SK-N-SH (cell line): ENCODE measurements around the gene NCAM1. TPM values are rescaled to one million over a fixed set of nuclear protein-coding genes. Genes with fewer than 3 reads are reported as not detected.

Source experiments
- CTCF ChIA-PET: fragments of 300-600, 350-600 bp; formaldehyde crosslinking; extraction: SDS; loops from one replicate; lab custom pipeline; 2021; lab: Yijun Ruan, JAX
- POLR2A ChIA-PET: fragments of 350-600 bp; sonication (Branson Sonifier 250); formaldehyde crosslinking; extraction: SDS; loops from one replicate; lab custom pipeline; 2020; ENCODE audit warnings: antibody characterized with exemption, inconsistent platforms; lab: Yijun Ruan, JAX
- DNase-seq: peaks from one replicate; pipeline ENCODE4 v3.0.0; 2012
- H2AFZ ChIP-seq: fragments of 200-600 bp; sonication (generic); 2 replicates; pipeline ENCODE4 v1.8.1; 2016; ENCODE audit warnings: antibody characterized with exemption, mild to moderate bottlenecking, low read depth
- H3F3A ChIP-seq: fragments of 200-600 bp; sonication (generic); replicated peaks from 2 replicates; pipeline ENCODE3; 2016; ENCODE audit warnings: antibody characterized with exemption, mild to moderate bottlenecking; ENCODE audit not compliant: insufficient read depth
- H3K27ac ChIP-seq, 2 experiments: fragments of 200-500 bp in 1 of 2; fragments of 200-600 bp in 1 of 2; sonication (Bioruptor generic) in 1 of 2; sonication (generic), shearing (Covaris generic) in 1 of 2; 2 replicates each; pipeline versions ENCODE4 v1.5.1 to v1.6.1; 2014 to 2016; ENCODE audit warnings: low read depth in 2 of 2, inconsistent platforms in 1 of 2, low read length in 1 of 2, mild to moderate bottlenecking in 1 of 2, mixed read lengths in 1 of 2
- H3K27me3 ChIP-seq: fragments of 200-600 bp; sonication (generic), shearing (Covaris generic); 2 replicates; pipeline ENCODE4 v1.6.1; 2016; ENCODE audit warnings: mixed run types; ENCODE audit not compliant: insufficient read depth
- H3K36me3 ChIP-seq, 2 experiments: fragments of 200-500 bp in 1 of 2; fragments of 200-600 bp in 1 of 2; sonication (Bioruptor generic) in 1 of 2; sonication (generic) in 1 of 2; replicated peaks in 1 of 2; 2 replicates each; pipeline versions ENCODE3 to v1.5.1; 2014 to 2016; ENCODE audit warnings: low read length in 1 of 2, mild to moderate bottlenecking in 1 of 2; ENCODE audit not compliant: insufficient read depth in 2 of 2, control insufficient read depth in 1 of 2
- H3K4me1 ChIP-seq, 2 experiments: fragments of 200-500 bp in 1 of 2; fragments of 200-600 bp in 1 of 2; sonication (Bioruptor generic) in 1 of 2; sonication (generic), shearing (Covaris generic) in 1 of 2; 2 replicates each; pipeline versions ENCODE4 v1.5.1 to v1.6.1; 2014 to 2016; ENCODE audit warnings: low read depth in 1 of 2, low read length in 1 of 2, mixed run types in 1 of 2; ENCODE audit not compliant: insufficient read depth in 2 of 2, control insufficient read depth in 1 of 2
- H3K4me2 ChIP-seq: fragments of 200-600 bp; sonication (generic), shearing (Covaris generic); 2 replicates; pipeline ENCODE4 v1.6.1; 2017; ENCODE audit warnings: mixed run types
- H3K4me3 ChIP-seq, 2 experiments: fragments of 200-500 bp in 1 of 2; fragments of 200-600 bp in 1 of 2; sonication (Bioruptor generic) in 1 of 2; sonication (generic), shearing (Covaris generic) in 1 of 2; 2 replicates each; pipeline versions ENCODE4 v1.5.1 to v1.8.1; 2014 to 2016; ENCODE audit warnings: low read depth in 2 of 2, inconsistent platforms in 1 of 2, low read length in 1 of 2, mild to moderate bottlenecking in 1 of 2, mixed read lengths in 1 of 2, moderate library complexity in 1 of 2
- H3K79me2 ChIP-seq: fragments of 200-600 bp; sonication (generic); 2 replicates; pipeline ENCODE4 v1.8.1; 2017; ENCODE audit warnings: mild to moderate bottlenecking; ENCODE audit not compliant: insufficient read depth
- H3K9ac ChIP-seq: fragments of 200-600 bp; sonication (generic); 2 replicates; pipeline ENCODE4 v1.6.1; 2017; ENCODE audit warnings: mixed run types
- H3K9me2 ChIP-seq: fragments of 200-600 bp; sonication (generic); 2 replicates; pipeline ENCODE4 v1.6.1; 2017; ENCODE audit warnings: mixed run types
- H3K9me3 ChIP-seq: fragments of 200-600 bp; sonication (generic); 2 replicates; pipeline ENCODE4 v1.6.1; 2017; ENCODE audit warnings: mixed run types, mild to moderate bottlenecking, moderate library complexity
- H4K20me1 ChIP-seq: fragments of 200-600 bp; sonication (generic); 2 replicates; pipeline ENCODE4 v1.6.1; 2017; ENCODE audit warnings: mild to moderate bottlenecking, mixed run types; ENCODE audit not compliant: insufficient read depth
- CHD2 ChIP-seq: fragments of 150-350 bp; IDR thresholded peaks from 2 replicates; pipeline ENCODE4 v1.6.1; 2018; ENCODE audit warnings: low read length; ENCODE audit not compliant: partially characterized antibody
- ELF1 ChIP-seq: IDR thresholded peaks from 2 replicates; pipeline ENCODE4 v1.4.0; 2012
- EP300 ChIP-seq, 2 experiments: IDR thresholded peaks; 2 replicates each; pipeline versions ENCODE4 v1.4.0 to v1.6.1; 2012; ENCODE audit warnings: borderline replicate concordance in 1 of 2, low read depth in 1 of 2, low read length in 1 of 2
- FOXJ3 ChIP-seq: sonication (generic); formaldehyde crosslinking; IDR thresholded peaks from 2 replicates; pipeline ENCODE4 v1.5.1; 2020; ENCODE audit warnings: mild to moderate bottlenecking, missing genetic modification reagents
- FOXM1 ChIP-seq: IDR thresholded peaks from 2 replicates; pipeline ENCODE4 v1.4.0; 2012; ENCODE audit warnings: low read depth, mild to moderate bottlenecking
- JUND ChIP-seq: IDR thresholded peaks from 2 replicates; pipeline ENCODE4 v1.4.0; 2012
- MXI1 ChIP-seq: IDR thresholded peaks from 2 replicates; pipeline ENCODE4 v1.6.1; 2012; ENCODE audit warnings: mild to moderate bottlenecking, low read depth, low read length, improper control_type of control experiment
- NRF1 ChIP-seq: IDR thresholded peaks from 2 replicates; pipeline ENCODE4 v1.6.1; 2012; ENCODE audit warnings: low read depth, mild to moderate bottlenecking, low read length
- RAD21 ChIP-seq: IDR thresholded peaks from 2 replicates; pipeline ENCODE4 v1.6.1; 2012; ENCODE audit warnings: mild to moderate bottlenecking, low read length
- RCOR1 ChIP-seq: fragments of 150-350 bp; IDR thresholded peaks from 2 replicates; pipeline ENCODE4 v1.6.1; 2017; ENCODE audit warnings: antibody characterized with exemption, low read length
- SIN3A ChIP-seq: IDR thresholded peaks from 2 replicates; pipeline ENCODE4 v1.6.1; 2012; ENCODE audit warnings: low read depth, mild to moderate bottlenecking, low read length, moderate library complexity, borderline replicate concordance
- SMC3 ChIP-seq: IDR thresholded peaks from 2 replicates; pipeline ENCODE4 v1.6.1; 2012; ENCODE audit warnings: low read depth, low read length, improper control_type of control experiment
- TAF1 ChIP-seq: IDR thresholded peaks from 2 replicates; pipeline ENCODE4 v1.6.1; 2012; ENCODE audit warnings: low read depth, mild to moderate bottlenecking, low read length, moderate library complexity, borderline replicate concordance
- TCF12 ChIP-seq: IDR thresholded peaks from 2 replicates; pipeline ENCODE4 v1.4.0; 2012
- TEAD4 ChIP-seq: IDR thresholded peaks from 2 replicates; pipeline ENCODE4 v1.4.0; 2012; ENCODE audit warnings: mild to moderate bottlenecking, borderline replicate concordance; ENCODE audit not compliant: insufficient read depth
- YY1 ChIP-seq: IDR thresholded peaks from 2 replicates; pipeline ENCODE4 v1.4.0; 2012; ENCODE audit warnings: low read depth, mild to moderate bottlenecking
- WGBS: methylation state at CpG from one replicate; pipeline ENCODE4 v1.1.6; 2017; ENCODE audit warnings: low lambda C conversion rate; 5-methylcytosine and 5-hydroxymethylcytosine counted together
- polyA plus RNA-seq, 3 experiments: library from polyadenylated mRNA; depleted of rRNA; stranded (reverse); fragments of >200 nt; gene quantifications; 2 replicates each; pipeline ENCODE4 v1.2.3, GENCODE V29; 2012
- TF ChIP-seq, protein P1 (sequence below): IDR thresholded peaks from 2 replicates; pipeline ENCODE4 v1.4.0; 2012; ENCODE audit warnings: low read depth, borderline replicate concordance
- TF ChIP-seq, protein P2 (sequence below): IDR thresholded peaks from 2 replicates; pipeline ENCODE4 v1.6.1; 2012; ENCODE audit warnings: mild to moderate bottlenecking, low read depth, low read length, moderate library complexity
- TF ChIP-seq, protein P3 (sequence below): IDR thresholded peaks from 2 replicates; pipeline ENCODE4; 2012
- TF ChIP-seq, protein P4 (sequence below): IDR thresholded peaks from 2 replicates; pipeline ENCODE4 v1.4.0; 2012; ENCODE audit warnings: low read depth, borderline replicate concordance

Gene NCAM1
- polyA plus RNA-seq, 1 of the 3 experiments (the other 2 are of a cell fraction) = 19.4 TPM

DNA sequence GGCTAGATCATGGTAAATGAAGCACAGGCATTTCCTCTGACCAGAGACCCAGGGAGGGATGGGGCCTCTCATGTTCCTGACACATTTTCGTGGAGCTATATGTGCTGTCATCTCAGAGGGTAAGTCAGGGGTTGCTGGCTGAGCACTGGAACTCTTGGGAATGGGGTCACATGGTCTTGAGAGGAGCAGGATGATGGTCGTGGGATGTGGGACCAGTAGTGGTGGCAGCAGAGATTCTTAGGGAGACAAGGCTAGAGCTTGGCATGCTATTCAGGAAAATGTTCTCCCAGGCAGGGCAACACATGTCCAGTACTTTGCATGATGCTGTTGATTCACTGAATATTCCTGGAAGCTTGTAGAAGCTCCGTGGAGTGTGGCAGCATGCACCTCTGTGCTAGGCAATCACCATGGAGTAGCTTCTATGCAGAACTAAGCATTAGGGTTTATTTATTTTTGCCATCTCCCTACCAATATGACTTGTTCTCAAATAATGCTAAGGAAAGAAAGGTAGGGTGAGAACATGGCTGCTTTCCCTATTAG lies 321.7 kb downstream of the NCAM1 start:
- ChIA-PET CTCF (interaction anchor here (1.4 to 3.4 kb wide), 2 partner anchors 9 to 695 kb away, joined by 6 to 14 read pairs; no protein-coding TSS in a partner anchor), POLR2A (no interaction called here)

DNA sequence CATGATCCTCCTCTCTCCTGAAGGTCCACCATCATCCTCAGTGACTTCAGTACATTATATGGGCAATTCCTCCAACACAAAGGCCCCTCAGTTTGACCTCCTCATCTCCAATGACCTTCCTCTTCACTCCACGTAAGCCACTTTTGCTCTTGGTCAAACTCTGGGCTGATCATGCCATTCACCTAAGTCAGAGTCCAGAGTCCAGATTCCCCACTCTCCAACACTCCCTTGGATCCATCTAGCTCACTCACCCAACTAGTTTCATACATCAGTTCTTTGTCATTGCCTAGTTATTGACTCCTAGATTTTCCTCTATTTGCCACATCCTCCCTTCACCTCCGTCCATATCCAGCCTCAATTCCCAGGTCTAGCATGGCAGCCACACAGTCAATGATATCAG lies 322.7 kb downstream of the NCAM1 start:
- Histone ChIP-seq H3K79me2 (no peaks in the 10 kb centered on the region), H3K9me3 (no peaks in the 10 kb centered on the region), H3K4me1 (peaks cover 0 to 2% of the 10 kb centered on the region in 2 experiments; a peak in 1 of 4 replicates), H3K9ac (no peak overlapping the region), H3K27ac (no peak overlapping the region), H3K9me2 (no peaks in the 10 kb centered on the region), H3K4me3 (no peak overlapping the region), H3K27me3 (no peaks in the 10 kb centered on the region), H3K36me3 (no peaks in the 10 kb centered on the region), H2AFZ (no peak overlapping the region), H3F3A (no peaks in the 10 kb centered on the region), H4K20me1 (no peaks in the 10 kb centered on the region), H3K4me2 (no peak overlapping the region)
- POLR2A ChIA-PET = no interaction called here
- 45% methylated on average over 2 of the region's 2 CpGs for WGBS
- CTCF ChIA-PET = interaction anchor here (3.4 kb wide), 1 partner anchor 696 kb away, joined by 14 read pairs; no protein-coding TSS in a partner anchor
- no peak for DNase-seq
- TF ChIP-seq FOXJ3 (CRISPR knock-in tag) = no peak
- TF ChIP-seq RCOR1 = no peak
- TF ChIP-seq ELF1 = no peak
- TF ChIP-seq, protein P1, sequence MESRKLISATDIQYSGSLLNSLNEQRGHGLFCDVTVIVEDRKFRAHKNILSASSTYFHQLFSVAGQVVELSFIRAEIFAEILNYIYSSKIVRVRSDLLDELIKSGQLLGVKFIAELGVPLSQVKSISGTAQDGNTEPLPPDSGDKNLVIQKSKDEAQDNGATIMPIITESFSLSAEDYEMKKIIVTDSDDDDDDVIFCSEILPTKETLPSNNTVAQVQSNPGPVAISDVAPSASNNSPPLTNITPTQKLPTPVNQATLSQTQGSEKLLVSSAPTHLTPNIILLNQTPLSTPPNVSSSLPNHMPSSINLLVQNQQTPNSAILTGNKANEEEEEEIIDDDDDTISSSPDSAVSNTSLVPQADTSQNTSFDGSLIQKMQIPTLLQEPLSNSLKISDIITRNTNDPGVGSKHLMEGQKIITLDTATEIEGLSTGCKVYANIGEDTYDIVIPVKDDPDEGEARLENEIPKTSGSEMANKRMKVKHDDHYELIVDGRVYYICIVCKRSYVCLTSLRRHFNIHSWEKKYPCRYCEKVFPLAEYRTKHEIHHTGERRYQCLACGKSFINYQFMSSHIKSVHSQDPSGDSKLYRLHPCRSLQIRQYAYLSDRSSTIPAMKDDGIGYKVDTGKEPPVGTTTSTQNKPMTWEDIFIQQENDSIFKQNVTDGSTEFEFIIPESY = no peak
- TF ChIP-seq, protein P2, sequence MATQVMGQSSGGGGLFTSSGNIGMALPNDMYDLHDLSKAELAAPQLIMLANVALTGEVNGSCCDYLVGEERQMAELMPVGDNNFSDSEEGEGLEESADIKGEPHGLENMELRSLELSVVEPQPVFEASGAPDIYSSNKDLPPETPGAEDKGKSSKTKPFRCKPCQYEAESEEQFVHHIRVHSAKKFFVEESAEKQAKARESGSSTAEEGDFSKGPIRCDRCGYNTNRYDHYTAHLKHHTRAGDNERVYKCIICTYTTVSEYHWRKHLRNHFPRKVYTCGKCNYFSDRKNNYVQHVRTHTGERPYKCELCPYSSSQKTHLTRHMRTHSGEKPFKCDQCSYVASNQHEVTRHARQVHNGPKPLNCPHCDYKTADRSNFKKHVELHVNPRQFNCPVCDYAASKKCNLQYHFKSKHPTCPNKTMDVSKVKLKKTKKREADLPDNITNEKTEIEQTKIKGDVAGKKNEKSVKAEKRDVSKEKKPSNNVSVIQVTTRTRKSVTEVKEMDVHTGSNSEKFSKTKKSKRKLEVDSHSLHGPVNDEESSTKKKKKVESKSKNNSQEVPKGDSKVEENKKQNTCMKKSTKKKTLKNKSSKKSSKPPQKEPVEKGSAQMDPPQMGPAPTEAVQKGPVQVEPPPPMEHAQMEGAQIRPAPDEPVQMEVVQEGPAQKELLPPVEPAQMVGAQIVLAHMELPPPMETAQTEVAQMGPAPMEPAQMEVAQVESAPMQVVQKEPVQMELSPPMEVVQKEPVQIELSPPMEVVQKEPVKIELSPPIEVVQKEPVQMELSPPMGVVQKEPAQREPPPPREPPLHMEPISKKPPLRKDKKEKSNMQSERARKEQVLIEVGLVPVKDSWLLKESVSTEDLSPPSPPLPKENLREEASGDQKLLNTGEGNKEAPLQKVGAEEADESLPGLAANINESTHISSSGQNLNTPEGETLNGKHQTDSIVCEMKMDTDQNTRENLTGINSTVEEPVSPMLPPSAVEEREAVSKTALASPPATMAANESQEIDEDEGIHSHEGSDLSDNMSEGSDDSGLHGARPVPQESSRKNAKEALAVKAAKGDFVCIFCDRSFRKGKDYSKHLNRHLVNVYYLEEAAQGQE = no peak
- TF ChIP-seq TEAD4 = no peak
- TF ChIP-seq TAF1 = no peak
- no peak for TF ChIP-seq JUND
- TF ChIP-seq RAD21 = no peak
- no peak for TF ChIP-seq TCF12
- TF ChIP-seq MXI1 = no peak
- TF ChIP-seq, protein P3, sequence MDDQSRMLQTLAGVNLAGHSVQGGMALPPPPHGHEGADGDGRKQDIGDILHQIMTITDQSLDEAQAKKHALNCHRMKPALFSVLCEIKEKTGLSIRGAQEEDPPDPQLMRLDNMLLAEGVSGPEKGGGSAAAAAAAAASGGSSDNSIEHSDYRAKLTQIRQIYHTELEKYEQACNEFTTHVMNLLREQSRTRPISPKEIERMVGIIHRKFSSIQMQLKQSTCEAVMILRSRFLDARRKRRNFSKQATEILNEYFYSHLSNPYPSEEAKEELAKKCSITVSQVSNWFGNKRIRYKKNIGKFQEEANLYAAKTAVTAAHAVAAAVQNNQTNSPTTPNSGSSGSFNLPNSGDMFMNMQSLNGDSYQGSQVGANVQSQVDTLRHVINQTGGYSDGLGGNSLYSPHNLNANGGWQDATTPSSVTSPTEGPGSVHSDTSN = no peak

More for the DNA sequence above, 321.7 kb downstream of the NCAM1 start:
- no peaks in the 10 kb centered on the region for H3K79me2 ChIP-seq
- H3K4me2 ChIP-seq = no peak overlapping the region
- peaks cover 0 to 2% of the 10 kb centered on the region in 2 experiments; a peak in 1 of 4 replicates for H3K4me1 ChIP-seq
- H3K9ac ChIP-seq = no peak overlapping the region
- no peak for DNase-seq
- H2AFZ ChIP-seq = no peak overlapping the region
- no peaks in the 10 kb centered on the region for H3K9me2 ChIP-seq
- H3K27me3 ChIP-seq = no peaks in the 10 kb centered on the region
- no peaks in the 10 kb centered on the region for H3F3A ChIP-seq
- no peak overlapping the region for H3K27ac ChIP-seq
- 46% methylated on average over 3 of the region's 3 CpGs for WGBS
- H3K36me3 ChIP-seq = no peaks in the 10 kb centered on the region
- TF ChIP-seq JUND (no peak), EP300 (IDR thresholded peaks at IDR 0.05; ENCODE audit: borderline replicate concordance in 1 of 2, low read depth in 1 of 2, low read length in 1 of 2) (no peak), SIN3A (no peak), ELF1 (no peak), FOXM1 (no peak), CHD2 (no peak), YY1 (no peak), SMC3 (no peak), NRF1 (no peak)
- TF ChIP-seq, protein P4, sequence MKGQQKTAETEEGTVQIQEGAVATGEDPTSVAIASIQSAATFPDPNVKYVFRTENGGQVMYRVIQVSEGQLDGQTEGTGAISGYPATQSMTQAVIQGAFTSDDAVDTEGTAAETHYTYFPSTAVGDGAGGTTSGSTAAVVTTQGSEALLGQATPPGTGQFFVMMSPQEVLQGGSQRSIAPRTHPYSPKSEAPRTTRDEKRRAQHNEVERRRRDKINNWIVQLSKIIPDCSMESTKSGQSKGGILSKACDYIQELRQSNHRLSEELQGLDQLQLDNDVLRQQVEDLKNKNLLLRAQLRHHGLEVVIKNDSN = no peak
- TF ChIP-seq, protein P1 = no peak
- H4K20me1 ChIP-seq = no peaks in the 10 kb centered on the region
- no peaks in the 10 kb centered on the region for H3K9me3 ChIP-seq
- H3K4me3 ChIP-seq = no peak overlapping the region
